H1 (cell line): ENCODE measurements around the gene GPHA2. TPM values are rescaled to one million over a fixed set of nuclear protein-coding genes. Genes with fewer than 3 reads are reported as not detected.

Experiments used
- CEBPB ChIP-seq: IDR thresholded peaks from 2 replicates; pipeline ENCODE4 v1.6.1; 2012; ENCODE audit warnings: low read depth, low read length
- E2F6 ChIP-seq: IDR thresholded peaks from 2 replicates; pipeline ENCODE4 v1.6.1; 2012; ENCODE audit warnings: inconsistent platforms
- FOSL1 ChIP-seq: IDR thresholded peaks from 2 replicates; pipeline ENCODE4 v1.6.1; 2011; ENCODE audit warnings: mild to moderate bottlenecking, low read depth, low read length, moderate library complexity; ENCODE audit not compliant: insufficient read depth
- GTF2F1 ChIP-seq: IDR thresholded peaks from 2 replicates; pipeline ENCODE4 v1.6.1; 2012; ENCODE audit warnings: low read depth, low read length, improper control_type of control experiment, borderline replicate concordance
- JUND ChIP-seq: IDR thresholded peaks from 2 replicates; pipeline ENCODE4 v1.6.1; 2011; ENCODE audit warnings: mild to moderate bottlenecking, improper control_type of control experiment, low read length
- polyA plus RNA-seq, 7 experiments: library from polyadenylated mRNA; depleted of rRNA in 3 of 7; stranded (reverse) in 5 of 7; unstranded in 2 of 7; fragments of >200 nt in 5 of 7; fragments of 200-250 nt in 2 of 7; gene quantifications; 1 replicate in 5 of 7; 2 replicates in 1 of 7; 4 replicates in 1 of 7; pipeline versions ENCODE4 v1.2.1 to v1.2.3, GENCODE V29; 2011 to 2013; ENCODE audit warnings: missing spikeins in 2 of 7, mixed read lengths in 2 of 7
- total RNA-seq: library from RNA; stranded (reverse); fragmentation: NEBNext Ultra II Directional; extraction: Animal tissue kit (Norgen Biotek cat#: 25700); gene quantifications from 2 replicates; pipeline ENCODE4 v1.2.1, GENCODE V29; 2021

GPHA2 gene
- total and polyA plus RNA-seq, 2 of the 8 experiments (the other 6 are each of a cell fraction or from before 2014, with no cell fraction given), result 0.97 to 4.4 TPM

- no peak for TF ChIP-seq CEBPB
- TF ChIP-seq FOSL1, result no peak
- TF ChIP-seq JUND, result no peak
- TF ChIP-seq E2F6, result no peak
- TF ChIP-seq GTF2F1, result no peak
- TF ChIP-seq, all 59 proteins: peak for 0
These were observed 37.6 kb downstream of the GPHA2 start (continued) for GRCh38 chr11:64898076-64898445.
